IPS-18a (cell line): ENCODE data around the gene TMEM74B.
"Not testable (repeated sequence)": the region's sequence is repeated elsewhere in the genome, so short reads cannot be mapped to it uniquely, and the experiment has no call there.

Experiments used
- H3K27ac ChIP-seq: one replicate; pipeline ENCODE4 v1.5.1; 2013; ENCODE audit warnings: low read length
- H3K27me3 ChIP-seq: one replicate; pipeline ENCODE4 v1.6.1; 2013; ENCODE audit warnings: mild to moderate bottlenecking, low read length; ENCODE audit not compliant: control insufficient read depth, insufficient read depth
- H3K36me3 ChIP-seq: one replicate; pipeline ENCODE4 v1.6.1; 2013; ENCODE audit warnings: low read depth, low read length; ENCODE audit not compliant: control insufficient read depth
- H3K4me1 ChIP-seq: one replicate; pipeline ENCODE4 v1.6.1; 2013; ENCODE audit warnings: low read depth, low read length; ENCODE audit not compliant: control insufficient read depth
- H3K4me3 ChIP-seq: one replicate; pipeline ENCODE4 v1.5.1; 2013; ENCODE audit warnings: low read length
- H3K9ac ChIP-seq: one replicate; pipeline ENCODE4 v1.6.1; 2013; ENCODE audit warnings: mild to moderate bottlenecking, low read length, moderate library complexity
- H3K9me3 ChIP-seq: one replicate; pipeline ENCODE4 v1.6.1; 2013; ENCODE audit warnings: low read depth, low read length; ENCODE audit not compliant: control insufficient read depth

Gene TMEM74B

DNA sequence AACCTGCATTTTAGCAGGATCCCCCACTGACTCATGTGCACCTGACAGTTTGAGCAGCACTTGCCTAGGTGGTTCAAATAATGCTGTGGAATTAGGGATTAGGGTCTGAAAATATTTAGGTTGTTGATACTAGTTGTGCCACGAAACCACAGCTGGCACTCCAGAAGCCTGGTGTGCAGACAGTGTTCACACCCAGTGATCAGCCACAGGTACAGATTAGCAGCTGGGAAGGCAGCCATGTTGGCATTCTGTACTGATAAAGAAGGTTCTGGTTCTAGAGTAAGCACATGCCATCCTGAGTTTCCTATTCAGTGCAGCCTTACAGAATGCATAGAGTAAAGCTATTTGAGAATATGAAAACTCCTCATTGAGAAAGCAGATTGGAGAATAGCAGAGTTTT, 30.1 kb downstream of the TMEM74B start:
- Histone ChIP-seq H3K27me3 (no peaks in the 10 kb centered on the region), H3K4me3 (no peak overlapping the region), H3K9ac (no peak overlapping the region), H3K27ac (no peak overlapping the region), H3K4me1 (no peaks in the 10 kb centered on the region), H3K36me3 (no peaks in the 10 kb centered on the region), H3K9me3 (no peaks in the 10 kb centered on the region)

DNA sequence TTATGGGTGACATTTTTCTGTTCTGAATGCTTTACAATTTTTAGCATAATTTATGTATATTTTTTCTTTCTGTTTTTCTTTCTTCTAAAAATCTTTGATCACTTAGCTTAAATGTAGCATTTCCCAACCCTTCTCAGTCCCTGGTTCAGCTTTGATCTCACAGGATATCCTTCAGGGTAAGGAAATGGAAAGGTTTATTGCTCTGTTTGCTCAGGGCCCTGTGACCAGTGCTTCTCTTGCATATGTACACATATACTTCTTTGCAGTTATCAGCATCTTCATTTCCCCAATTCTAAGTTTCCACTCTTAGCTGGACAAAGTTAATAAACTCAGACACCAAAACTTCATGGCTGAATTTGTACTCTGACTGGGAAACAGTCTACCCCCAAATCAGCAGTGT, 30.6 kb downstream of the TMEM74B start:
- Histone ChIP-seq H3K27me3 (no peaks in the 10 kb centered on the region), H3K36me3 (no peaks in the 10 kb centered on the region), H3K4me3 (no peak overlapping the region), H3K4me1 (no peaks in the 10 kb centered on the region), H3K9me3 (no peaks in the 10 kb centered on the region), H3K27ac (no peak overlapping the region), H3K9ac (no peak overlapping the region)

GRCh38 chr20:1150968-1151367, 33.8 kb downstream of the TMEM74B start:
- H3K36me3 ChIP-seq = peaks cover 6% of the 10 kb centered on the region
- H3K27ac ChIP-seq = no peak overlapping the region
- no peaks in the 10 kb centered on the region for H3K9me3 ChIP-seq
- H3K9ac ChIP-seq = no peak overlapping the region
- no peaks in the 10 kb centered on the region for H3K4me1 ChIP-seq
- no peak overlapping the region for H3K4me3 ChIP-seq
- H3K27me3 ChIP-seq = no peaks in the 10 kb centered on the region

GRCh38 chr20:1150218-1150617, 34.6 kb downstream of the TMEM74B start:
- Histone ChIP-seq H3K27me3 (no peaks in the 10 kb centered on the region), H3K9ac (no peak overlapping the region), H3K27ac (no peak overlapping the region), H3K4me1 (no peaks in the 10 kb centered on the region), H3K4me3 (no peak overlapping the region), H3K36me3 (peaks cover 6% of the 10 kb centered on the region), H3K9me3 (no peaks in the 10 kb centered on the region)

DNA sequence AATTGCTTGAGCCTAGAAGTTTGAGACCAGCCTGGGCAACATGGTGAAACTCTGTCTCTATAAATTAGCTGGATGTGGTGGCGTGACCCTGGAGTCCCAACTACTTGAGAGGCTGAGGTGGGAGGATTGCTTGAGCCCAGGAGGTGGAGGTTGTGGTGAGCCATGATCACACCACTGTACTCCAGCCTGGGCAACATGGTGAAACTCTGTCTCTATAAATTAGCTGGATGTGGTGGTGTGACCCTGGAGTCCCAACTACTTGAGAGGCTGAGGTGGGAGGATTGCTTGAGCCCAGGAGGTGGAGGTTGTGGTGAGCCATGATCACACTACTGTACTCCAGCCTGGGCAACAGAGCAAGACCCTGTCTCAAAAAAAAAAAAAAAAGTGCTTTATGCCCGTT, 35.0 kb downstream of the TMEM74B start:
- not testable (repeated sequence) for H3K27me3 ChIP-seq, H3K36me3 ChIP-seq

GRCh38 chr20:1146957-1147356, 37.8 kb downstream of the TMEM74B start:
- Histone ChIP-seq H3K9me3 (no peaks in the 10 kb centered on the region), H3K4me3 (no peak overlapping the region), H3K27me3 (no peaks in the 10 kb centered on the region), H3K27ac (no peak overlapping the region), H3K36me3 (peaks cover 6% of the 10 kb centered on the region), H3K9ac (no peak overlapping the region), H3K4me1 (no peaks in the 10 kb centered on the region)

More for the DNA sequence above, 35.0 kb downstream of the TMEM74B start:
- H3K4me1 ChIP-seq, H3K9me3 ChIP-seq, H3K27ac ChIP-seq, H3K9ac ChIP-seq, H3K4me3 ChIP-seq: not testable (repeated sequence)

- Histone ChIP-seq H3K27ac (no peak overlapping the region), H3K36me3 (peaks cover 6% of the 10 kb centered on the region), H3K4me3 (no peak overlapping the region), H3K27me3 (no peaks in the 10 kb centered on the region), H3K4me1 (no peaks in the 10 kb centered on the region), H3K9ac (no peak overlapping the region), H3K9me3 (no peaks in the 10 kb centered on the region)
Observed at GRCh38 chr20:1144401-1145172, 40.2 kb downstream of the TMEM74B start.

DNA sequence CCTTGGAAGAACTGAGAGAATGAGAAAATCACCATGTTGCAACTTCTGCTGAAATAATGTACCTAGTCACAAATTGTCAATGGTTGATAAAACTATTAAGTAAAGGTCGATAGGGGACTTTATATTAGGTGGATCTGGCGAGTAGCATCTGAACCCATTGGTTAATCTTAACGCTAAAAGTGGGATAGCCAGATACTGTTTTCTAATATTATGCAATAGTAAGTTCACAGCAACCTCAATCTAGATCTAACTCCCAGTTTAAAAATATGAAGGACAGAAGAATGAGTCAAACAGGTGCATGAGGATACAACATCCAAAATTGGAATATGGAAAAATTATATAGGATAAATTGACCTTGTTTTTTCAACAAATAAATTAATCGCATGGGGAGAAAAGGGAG, 47.5 kb downstream of the TMEM74B start:
- Histone ChIP-seq H3K36me3 (peaks cover 49% of the 10 kb centered on the region), H3K4me1 (no peaks in the 10 kb centered on the region), H3K27ac (no peak overlapping the region), H3K9ac (no peak overlapping the region), H3K9me3 (no peaks in the 10 kb centered on the region), H3K4me3 (no peak overlapping the region), H3K27me3 (no peaks in the 10 kb centered on the region)

DNA sequence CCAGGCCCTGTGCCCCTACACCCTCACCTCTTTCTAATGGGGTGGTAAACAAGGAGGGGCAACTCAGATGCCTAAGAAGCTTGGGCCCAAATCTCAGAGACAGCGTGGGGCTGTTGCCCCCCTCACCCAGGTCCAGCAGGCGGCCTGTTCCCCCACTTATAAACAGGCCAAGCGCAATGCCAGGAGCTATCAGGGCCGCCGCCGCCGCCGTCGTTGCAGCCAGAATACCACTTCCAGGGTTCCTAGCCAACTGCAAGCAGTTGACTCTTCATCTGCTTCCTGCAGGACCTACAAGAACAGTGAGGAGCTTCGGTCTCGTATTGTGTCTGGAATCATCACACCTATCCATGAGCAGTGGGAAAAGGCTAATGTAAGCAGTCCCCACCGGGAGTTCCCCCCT, 49.9 kb downstream of the TMEM74B start:
- Histone ChIP-seq H3K4me3 (no peak overlapping the region), H3K9ac (no peak overlapping the region), H3K36me3 (peaks cover 68% of the 10 kb centered on the region), H3K27me3 (no peaks in the 10 kb centered on the region), H3K4me1 (no peaks in the 10 kb centered on the region), H3K27ac (no peak overlapping the region), H3K9me3 (no peaks in the 10 kb centered on the region)

GRCh38 chr20:1134355-1134754, 50.4 kb downstream of the TMEM74B start:
- no peaks in the 10 kb centered on the region for H3K9me3 ChIP-seq

GRCh38 chr20:1131354-1131753, 53.4 kb downstream of the TMEM74B start:
- Histone ChIP-seq H3K4me3 (no peak overlapping the region), H3K27ac (no peak overlapping the region), H3K9ac (no peak overlapping the region), H3K9me3 (no peaks in the 10 kb centered on the region), H3K27me3 (no peaks in the 10 kb centered on the region), H3K4me1 (no peaks in the 10 kb centered on the region), H3K36me3 (peaks cover 74% of the 10 kb centered on the region)

More at GRCh38 chr20:1134355-1134754, 50.4 kb downstream of the TMEM74B start:
- H3K27me3 ChIP-seq = no peaks in the 10 kb centered on the region
- no peak overlapping the region for H3K27ac ChIP-seq
- no peaks in the 10 kb centered on the region for H3K4me1 ChIP-seq
- no peak overlapping the region for H3K4me3 ChIP-seq
- peaks cover 73% of the 10 kb centered on the region for H3K36me3 ChIP-seq
- no peak overlapping the region for H3K9ac ChIP-seq

- H3K27me3 ChIP-seq = no peaks in the 10 kb centered on the region
- no peaks in the 10 kb centered on the region for H3K4me1 ChIP-seq
- peaks cover 72% of the 10 kb centered on the region for H3K36me3 ChIP-seq
- no peak overlapping the region for H3K27ac ChIP-seq
- no peak overlapping the region for H3K4me3 ChIP-seq
- H3K9me3 ChIP-seq = no peaks in the 10 kb centered on the region
- no peak overlapping the region for H3K9ac ChIP-seq
Observed at GRCh38 chr20:1130847-1131246, 53.9 kb downstream of the TMEM74B start.
